ENCODE data around the gene CPT1C.
A peak's percentile ranks its signal among the peaks of the same experiment; 100 is the strongest.

CPT1C gene

DNA sequence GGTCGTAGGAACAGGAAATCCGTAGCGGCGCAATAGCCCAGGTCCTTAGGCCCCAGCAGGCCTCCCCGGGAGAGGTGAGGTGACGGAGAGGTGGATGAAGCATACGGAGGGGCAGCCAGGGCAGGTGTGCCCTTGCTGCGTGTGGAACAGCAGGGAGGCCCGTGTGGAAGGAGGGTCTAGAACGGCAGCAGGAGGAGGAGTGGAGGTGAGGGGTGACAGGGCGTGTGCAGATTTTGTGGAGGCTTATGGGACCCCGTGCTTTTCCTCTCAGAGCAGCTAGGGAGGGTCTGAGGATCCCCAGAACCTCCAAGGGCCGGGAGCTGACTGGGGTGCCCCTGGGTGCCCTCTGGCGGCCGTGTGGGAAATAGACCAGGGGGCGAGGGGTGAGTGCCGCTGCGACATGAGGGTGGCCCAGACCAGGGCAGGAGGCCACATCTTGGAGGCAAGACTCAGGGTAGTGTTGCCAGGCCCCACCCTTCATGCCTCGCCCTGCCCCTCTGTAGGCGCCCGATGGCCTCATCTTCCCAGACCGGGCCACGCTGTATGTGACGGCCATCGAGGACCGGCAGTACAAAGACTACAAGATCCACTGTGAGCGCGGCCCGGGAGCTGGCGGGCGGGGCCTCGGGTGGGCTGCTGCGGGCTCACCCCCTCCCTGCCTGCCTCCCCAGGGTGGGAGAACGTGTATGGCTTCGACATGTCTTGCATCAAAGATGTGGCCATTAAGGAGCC, 6.5 kb upstream of the CPT1C start:
- no peak for DNase-seq

DNA sequence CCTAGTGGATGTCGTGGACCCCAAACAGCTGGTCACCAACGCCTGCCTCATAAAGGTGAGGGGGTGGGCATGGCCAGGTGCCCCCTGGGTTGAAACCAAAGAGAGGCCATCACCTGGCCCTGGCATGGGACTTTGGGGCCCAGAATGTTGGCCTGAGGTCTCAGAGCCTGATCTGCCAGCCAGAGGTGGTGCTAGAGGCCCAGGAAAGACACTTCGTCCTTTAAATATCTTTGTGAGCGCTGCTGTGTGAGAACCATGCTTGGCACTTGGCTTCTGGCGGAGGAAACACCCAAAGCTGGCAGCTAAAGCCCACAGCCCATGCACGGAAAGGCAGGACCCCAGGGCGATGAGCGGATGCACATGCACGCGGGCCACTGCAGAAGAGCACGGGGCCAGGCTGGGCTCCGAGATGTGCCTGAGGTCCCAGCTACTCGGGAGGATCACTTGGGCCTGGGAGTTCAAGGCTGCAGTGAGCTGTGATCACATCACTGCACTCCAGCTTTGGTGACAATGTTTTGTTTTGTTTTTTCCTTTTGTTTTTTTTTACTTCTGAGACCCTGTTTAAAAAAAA, 5.8 kb upstream of the CPT1C start:
- no peak for DNase-seq

GRCh38 chr19:49685845-49686332, 5.0 kb upstream of the CPT1C start:
- DNase-seq = no peak

DNA sequence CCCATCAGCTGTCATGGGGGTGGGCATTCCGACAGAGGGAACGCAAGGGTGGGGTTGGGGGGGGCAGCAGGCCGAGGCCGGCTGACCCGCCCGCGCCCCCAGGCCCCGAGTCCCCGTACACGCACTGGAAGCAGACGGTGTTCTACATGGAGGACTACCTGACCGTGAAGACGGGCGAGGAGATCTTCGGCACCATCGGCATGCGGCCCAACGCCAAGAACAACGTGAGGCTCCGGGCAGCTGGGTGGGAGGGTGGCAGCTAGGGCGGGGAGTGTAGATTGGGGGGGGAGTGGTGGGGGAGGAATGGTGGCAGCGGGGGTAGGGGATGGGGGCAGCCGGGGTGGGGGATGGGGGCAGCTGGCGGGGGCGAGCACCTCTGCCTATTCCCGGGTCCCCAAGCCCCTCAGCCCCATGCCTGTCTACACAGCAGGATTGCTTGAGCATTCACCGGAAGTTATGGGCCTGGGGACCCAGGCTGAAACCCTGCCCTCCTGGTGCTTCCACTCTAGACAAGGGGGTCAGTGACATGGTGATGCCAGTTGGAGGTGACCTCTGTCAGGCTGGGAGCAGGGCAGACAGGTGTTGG, 4.3 kb upstream of the CPT1C start:
- DNase-seq = no peak

- no peak for DNase-seq
Measured at GRCh38 chr19:49687150-49687549, 3.8 kb upstream of the CPT1C start.

DNA sequence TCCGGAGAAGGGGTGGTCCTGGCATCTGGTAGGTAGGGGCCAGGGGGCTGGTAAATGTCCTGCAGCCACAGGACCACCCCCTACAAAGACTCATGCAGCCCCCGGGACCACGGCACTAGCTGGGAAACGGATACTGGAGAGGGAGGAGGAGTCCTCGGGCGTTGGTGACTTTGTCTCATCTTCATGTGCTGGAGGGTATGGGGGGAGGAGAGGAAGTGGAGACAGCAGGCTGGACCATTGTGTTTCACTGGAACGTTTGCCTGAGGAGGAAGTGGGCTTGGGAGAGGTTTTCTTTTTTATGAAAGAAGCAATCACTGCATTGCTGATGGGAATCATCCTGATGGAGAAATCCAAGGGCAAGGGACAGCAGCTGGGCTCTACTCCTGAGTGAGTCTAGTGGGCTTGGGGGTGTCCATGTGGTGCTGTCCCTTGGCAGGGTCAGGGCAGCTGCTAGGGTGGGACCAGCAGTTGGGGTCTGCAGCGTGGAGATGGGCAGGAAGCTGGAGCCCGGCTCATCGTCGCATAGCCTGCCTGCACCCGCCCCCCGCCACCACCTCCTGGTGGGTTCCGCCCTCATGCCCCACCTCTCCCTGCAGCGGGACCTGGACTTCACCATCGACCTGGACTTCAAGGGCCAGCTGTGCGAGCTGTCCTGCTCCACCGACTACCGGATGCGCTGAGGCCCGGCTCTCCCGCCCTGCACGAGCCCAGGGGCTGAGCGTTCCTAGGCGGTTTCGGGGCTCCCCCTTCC, 3.2 kb upstream of the CPT1C start:
- DNase-seq = no peak

DNA sequence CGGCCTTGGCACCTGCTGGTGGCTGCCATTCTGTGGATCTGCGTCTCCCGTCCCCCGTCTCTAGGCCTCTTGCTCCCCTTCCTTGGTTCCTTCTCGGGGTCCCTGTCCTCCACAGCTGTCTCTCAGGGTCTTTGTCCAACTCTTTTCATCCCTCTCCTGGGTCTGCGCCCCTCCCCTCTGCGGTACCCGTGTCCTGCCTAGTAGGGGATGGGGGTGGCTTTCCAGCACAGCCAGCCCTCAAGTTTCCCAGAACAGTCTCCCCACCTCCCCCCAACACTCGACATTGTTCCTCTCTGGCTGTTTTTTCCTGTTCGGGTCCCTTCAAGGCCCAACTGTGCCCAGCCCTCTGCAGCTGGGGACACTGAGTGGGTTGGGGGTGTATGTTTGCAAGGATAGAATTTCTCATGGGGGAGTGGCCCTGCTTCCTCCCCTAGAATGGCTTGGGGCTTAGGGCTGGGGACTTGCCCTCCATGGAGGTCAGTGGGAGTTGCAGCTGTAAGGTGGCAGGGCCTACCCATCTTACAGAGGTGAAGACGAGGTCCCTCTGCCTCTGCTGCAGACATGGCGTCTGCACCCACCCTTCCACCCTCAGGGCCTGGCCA, 2.3 kb upstream of the CPT1C start:
- no peak for DNase-seq

GRCh38 chr19:49689133-49690078, 1.5 kb upstream of the CPT1C start, which contains the start of gene ADM5:
Gene ADM5, plus strand, starts transcription at chr19:49689594. Its CDS starts 244 bp downstream, at chr19:49689838.
- DNase-seq = peak; percentile 53

DNA sequence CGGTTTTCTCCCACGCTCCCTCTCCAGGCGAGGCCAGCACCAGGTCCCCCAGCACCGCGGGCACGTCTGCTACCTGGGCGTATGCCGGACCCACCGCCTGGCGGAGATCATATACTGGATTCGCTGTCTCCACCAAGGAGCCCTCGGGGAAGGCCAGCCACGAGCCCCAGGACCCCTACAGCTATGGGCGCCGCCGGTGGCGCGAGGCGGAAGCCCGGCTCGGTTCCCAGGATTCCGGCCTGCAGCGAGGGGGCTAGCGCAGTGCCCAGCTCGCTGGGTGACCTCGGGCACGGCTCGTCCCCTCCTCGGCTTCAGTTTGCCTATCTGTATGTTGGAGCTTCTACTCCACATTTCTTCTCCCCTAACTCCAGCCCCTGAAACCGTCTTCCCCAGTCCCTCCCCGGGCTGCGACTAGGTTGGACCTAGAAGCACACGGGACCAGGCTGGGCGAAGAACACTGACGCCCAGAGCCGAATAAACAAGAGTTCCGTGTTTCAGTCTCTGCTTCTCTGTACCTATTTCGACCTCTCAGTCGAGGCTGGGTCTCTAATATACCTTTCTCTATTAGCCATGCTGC, 749 bp upstream of the CPT1C start:
- no peak for DNase-seq

- DNase-seq = peak; percentile 61
Measured at GRCh38 chr19:49691243-49692146, 579 bp downstream of the CPT1C start.

- no peak for DNase-seq
Measured at GRCh38 chr19:49692147-49692506, 1.2 kb downstream of the CPT1C start.

GRCh38 chr19:49696115-49696514, 5.2 kb downstream of the CPT1C start:
- DNase-seq = no peak

- no peak for DNase-seq
Measured at GRCh38 chr19:49696865-49697264, 5.9 kb downstream of the CPT1C start.

DNA sequence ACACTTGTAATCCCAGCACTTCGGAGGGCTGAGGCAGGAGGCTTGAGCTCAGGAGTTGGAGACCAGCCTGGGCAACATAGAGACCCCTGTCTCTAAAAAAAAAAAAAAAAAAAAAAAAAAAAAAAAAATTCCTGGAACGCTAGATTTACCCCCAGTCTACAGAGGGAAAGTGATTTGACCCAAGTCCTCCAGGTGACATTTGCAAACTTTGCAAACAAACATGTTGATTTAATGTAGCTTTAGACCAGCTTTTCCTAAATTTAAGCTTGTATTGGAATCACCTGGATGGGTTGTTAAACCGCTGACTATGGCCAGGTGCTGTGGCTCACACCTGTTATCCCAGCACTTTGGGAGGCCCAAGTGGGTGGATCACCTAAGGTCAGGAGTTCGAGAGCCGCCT, 8.4 kb downstream of the CPT1C start:
- DNase-seq = no peak

DNA sequence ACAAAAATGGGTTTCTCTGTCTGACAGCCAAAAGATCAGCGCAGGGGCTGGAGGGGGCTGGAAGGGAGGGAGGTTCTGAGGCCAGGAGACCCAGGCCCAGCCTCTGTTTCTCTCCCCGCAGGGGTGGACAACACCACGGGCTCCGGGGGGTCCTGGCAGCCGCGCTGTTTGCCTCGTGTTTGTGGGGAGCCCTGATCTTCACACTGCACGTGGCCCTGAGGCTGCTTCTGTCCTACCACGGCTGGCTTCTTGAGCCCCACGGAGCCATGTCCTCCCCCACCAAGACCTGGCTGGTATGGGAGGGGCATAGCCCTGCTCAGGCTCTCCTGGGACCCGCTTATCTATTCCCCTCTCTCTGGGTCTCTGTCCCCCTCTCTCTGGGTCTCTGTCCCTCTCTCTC, 9.6 kb downstream of the CPT1C start:
- DNase-seq = no peak

GRCh38 chr19:49701271-49701786, 10.4 kb downstream of the CPT1C start:
- DNase-seq = no peak

- DNase-seq = no peak
Measured at GRCh38 chr19:49704888-49705642, 14.1 kb downstream of the CPT1C start.

DNA sequence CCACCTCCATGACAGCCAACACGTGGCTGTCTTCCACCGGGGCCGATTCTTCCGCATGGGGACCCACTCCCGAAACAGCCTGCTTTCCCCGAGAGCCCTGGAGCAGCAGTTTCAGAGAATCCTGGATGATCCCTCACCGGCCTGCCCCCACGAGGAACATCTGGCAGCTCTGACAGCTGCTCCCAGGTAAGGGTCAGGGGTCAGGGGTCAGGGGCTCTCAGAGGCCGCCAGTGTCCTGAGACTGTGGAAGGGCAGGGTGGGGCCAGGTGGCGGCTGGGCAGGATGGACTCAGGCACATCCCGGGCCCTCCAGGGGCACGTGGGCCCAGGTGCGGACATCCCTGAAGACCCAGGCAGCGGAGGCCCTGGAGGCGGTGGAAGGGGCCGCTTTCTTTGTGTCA, 15.0 kb downstream of the CPT1C start:
- DNase-seq = no peak

DNA sequence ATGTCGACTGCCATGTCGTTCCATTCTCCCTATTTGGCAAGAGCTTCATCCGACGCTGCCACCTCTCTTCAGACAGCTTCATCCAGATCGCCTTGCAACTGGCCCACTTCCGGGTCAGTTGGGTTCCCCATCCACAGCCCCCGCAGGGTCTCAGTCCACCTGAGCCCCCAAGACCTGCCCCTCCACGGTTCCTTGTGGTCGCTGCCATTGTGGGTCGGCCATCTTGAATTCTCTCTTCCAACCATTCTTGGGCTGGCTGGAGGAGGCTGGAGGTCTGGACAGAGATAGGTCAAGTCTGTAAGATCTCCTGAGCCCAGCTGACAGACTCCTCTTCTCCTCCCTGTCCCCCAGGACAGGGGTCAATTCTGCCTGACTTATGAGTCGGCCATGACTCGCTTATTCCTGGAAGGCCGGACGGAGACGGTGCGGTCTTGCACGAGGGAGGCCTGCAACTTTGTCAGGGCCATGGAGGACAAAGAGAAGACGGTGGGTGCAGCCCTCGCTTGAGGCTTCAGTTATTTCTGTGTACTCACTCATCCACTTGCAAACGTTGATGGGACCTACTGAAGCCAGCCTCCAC, 19.5 kb downstream of the CPT1C start:
- no peak for DNase-seq

Data from NCI-H2029 (cell line).